ENCODE measurements around the gene JDP2.
"Not testable (repeated sequence)": the region's sequence is repeated elsewhere in the genome, so short reads cannot be mapped to it uniquely, and the experiment has no call there.

Gene JDP2

DNA sequence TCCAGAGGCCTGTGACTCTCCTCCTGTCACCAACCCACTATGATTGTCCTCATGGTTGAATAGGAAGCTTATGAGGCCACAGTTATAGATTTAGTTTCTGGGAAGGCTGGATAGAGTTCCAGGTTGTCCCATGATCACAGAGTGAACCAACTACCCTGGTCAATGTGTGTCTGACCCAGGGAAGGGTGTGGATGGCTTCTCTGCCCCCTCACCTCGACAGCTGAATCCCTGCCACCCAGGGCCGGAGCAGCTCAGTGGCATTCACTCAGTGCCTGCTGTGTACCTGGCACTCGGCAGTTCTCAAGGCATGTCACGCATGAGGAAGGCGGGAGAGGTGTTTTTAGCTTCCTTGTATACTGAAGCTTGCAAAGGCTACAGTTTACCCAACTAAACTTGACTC lies 43.2 kb downstream of the JDP2 start:
- DNase-seq (ENCODE audit: low spot score) = no peak
- TF ChIP-seq, protein P1, sequence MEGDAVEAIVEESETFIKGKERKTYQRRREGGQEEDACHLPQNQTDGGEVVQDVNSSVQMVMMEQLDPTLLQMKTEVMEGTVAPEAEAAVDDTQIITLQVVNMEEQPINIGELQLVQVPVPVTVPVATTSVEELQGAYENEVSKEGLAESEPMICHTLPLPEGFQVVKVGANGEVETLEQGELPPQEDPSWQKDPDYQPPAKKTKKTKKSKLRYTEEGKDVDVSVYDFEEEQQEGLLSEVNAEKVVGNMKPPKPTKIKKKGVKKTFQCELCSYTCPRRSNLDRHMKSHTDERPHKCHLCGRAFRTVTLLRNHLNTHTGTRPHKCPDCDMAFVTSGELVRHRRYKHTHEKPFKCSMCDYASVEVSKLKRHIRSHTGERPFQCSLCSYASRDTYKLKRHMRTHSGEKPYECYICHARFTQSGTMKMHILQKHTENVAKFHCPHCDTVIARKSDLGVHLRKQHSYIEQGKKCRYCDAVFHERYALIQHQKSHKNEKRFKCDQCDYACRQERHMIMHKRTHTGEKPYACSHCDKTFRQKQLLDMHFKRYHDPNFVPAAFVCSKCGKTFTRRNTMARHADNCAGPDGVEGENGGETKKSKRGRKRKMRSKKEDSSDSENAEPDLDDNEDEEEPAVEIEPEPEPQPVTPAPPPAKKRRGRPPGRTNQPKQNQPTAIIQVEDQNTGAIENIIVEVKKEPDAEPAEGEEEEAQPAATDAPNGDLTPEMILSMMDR (IDR thresholded peaks at IDR 0.05; ENCODE audit: extremely low read depth, missing control alignments) = no peak

DNA sequence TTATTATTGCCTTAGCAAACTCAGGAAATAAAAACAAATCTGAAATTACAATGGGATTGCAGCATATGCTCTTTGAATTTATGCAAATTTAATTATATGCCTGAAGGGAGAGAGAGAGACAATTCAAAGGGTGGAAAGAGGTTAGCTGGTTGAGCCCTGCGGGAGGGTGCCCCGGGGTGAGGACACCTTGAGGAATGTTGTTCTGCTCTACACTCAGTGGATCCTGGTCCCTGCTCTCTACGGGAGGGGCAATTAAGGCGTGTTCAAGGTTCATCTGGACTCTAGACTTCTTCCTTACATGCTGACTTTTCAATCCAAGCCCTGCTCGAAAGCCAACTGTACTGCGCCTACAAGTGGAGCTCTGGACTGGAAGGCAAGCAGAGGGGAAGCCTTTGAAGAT lies 46.3 kb downstream of the JDP2 start:
- not testable (repeated sequence) for DNase-seq (ENCODE audit: low spot score)

DNA sequence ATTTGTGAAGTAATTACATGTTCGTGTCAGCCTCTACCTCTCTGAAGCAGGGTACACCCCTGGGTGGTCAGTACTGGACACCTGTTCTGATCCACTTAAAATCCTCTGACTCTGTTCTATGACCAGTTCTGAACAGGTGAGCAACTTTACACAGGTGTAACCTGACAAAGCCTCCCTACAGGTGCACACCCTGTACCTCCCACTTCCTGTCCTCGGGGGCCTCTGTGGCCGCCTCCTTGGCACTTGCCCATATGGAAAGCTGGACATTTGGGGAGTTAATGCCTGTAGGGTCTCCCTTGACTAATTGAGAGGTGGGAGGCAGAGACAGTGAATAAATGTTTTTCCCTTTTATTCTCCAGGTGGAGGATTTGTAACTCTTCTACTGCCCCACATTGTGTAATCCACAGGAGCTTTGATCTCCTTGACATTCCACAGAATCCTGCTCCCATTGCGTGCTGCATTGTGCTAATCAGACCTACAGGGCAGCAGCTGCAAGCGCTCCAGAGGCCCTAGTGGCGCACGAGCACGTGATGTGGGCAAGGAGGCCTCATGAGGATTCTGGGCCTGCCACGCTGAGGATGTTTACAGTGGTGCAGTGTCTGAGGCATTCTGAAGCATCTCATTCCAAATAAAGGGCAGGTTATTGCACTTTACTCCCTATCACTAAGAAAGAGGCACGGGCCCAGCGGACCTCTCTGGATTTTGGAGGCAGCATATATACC lies 48.6 kb downstream of the JDP2 start:
- TF ChIP-seq, protein P1 (IDR thresholded peaks at IDR 0.05; ENCODE audit: extremely low read depth, missing control alignments) = no peak
- no peak for DNase-seq (ENCODE audit: low spot score)

DNA sequence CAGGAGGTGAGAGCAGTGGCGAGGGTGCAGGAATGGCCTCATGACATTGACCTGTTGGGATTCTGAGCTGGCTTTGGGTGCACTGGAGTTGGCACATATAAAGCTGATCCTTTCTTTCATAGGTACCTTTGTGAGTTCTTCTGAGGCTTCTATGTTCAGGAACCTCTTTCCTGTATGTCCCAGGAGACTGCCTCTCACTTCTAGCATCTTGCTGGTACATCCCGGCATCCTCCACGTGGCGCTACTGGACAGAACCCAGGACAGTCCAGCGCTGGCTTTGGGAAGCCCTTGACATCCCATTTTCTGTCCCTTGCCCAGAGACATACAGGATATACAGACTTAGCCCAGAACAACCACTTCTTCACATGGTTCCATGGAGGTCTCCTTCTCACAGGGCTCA lies 50.1 kb downstream of the JDP2 start:
- no peak for DNase-seq (ENCODE audit: low spot score)
- TF ChIP-seq, protein P1 (IDR thresholded peaks at IDR 0.05; ENCODE audit: extremely low read depth, missing control alignments) = no peak

DNA sequence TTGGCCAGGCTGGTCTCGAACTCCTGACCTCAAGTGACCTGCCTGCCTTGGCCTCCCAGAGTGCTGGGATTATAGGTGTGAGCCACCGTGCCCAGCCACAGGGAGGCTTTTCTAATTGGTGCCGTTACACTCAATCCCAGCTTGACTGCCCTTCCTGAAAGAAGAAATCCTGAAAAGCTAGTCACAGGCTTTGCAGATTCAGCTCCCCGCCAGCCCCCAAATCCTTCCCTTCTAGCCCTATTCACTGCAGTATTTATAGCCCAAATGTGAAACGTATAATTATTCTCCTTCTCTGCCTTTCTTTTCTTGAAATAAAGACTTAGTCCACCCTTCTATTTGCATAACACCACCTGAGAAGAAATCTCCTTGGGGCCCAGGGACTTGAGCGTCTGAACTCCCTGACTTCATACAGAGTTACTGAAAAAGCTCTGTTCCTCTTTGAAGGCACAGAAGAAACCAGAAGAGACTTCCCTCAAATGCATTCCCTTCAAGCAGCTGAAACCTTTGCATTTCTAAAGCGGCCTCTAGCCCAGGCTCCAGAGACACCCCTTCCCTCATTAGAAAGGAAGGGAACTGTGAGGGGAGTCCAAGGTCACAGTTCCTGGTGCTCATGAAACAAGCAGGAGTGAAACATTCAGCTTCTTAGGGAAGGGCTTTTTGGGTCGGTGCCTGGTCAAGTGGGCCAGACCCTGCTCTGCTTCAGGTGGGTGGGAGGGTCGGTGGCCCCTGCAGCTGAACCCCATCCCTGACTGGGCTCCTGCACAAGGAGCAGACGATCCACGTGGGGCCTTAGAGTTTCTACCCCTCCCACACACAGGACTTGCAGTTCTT lies 52.2 kb downstream of the JDP2 start:
- peak; percentile 72 for DNase-seq (ENCODE audit: low spot score)
- TF ChIP-seq, protein P1 (IDR thresholded peaks at IDR 0.05; ENCODE audit: extremely low read depth, missing control alignments) = no peak

DNA sequence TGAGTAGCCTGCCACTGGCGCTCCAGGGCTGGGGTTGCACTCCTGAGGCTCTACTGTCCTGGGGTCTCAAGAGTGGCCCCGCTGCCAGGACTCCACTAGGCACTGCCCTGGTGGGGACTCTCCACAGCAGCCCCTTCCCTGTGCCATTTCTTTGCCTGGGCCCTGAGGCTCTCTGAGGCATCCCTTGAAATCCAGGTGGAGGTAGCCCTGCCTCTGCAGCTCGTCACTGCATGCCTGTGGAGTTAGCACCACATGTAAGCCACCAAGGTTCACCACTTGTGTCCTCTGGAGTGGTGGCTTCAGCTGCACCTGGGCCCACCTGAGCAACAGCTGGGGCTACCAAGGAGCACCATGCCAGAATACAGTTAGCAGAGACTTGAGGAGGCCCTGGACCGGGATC lies 54.5 kb downstream of the JDP2 start:
- TF ChIP-seq, protein P1 (IDR thresholded peaks at IDR 0.05; ENCODE audit: extremely low read depth, missing control alignments) = no peak
- DNase-seq (ENCODE audit: low spot score) = no peak

DNA sequence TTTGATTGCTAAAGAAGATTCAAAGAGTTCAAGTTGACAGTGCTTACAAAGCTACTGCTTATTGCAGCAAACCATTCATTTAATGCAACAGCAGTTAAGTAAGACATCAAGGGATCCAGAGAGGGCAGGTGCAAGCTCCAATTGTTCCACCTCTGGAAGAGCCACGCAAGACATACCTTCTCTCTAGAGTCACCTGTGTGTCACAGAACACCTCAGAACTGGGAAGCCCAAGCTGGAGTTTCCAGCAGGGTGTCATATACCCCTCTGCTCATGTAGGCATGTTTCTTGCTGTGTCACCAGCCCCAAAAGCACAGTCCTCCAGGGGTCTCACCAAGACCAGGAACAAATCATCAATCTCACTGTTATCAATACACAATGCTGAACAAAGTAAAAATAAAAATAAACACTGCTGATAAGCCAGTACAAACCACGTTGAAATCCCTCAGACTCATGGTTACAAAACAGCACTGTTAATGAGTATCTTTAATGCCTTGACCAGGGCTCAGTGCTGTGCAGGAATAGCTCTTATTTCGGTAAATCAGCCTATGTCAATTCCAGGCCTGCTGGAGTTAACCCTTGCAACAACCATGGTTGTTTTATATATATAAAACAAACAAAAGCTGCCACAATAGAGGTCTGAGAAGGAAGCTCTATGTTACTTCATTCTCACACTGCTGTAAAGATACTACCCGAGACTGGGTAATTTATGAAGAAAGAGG lies 57.0 kb downstream of the JDP2 start:
- no peak for DNase-seq (ENCODE audit: low spot score)
- TF ChIP-seq, protein P1 (IDR thresholded peaks at IDR 0.05; ENCODE audit: extremely low read depth, missing control alignments) = no peak

Data from GM20000 (cell line).